Measurements from ENCODE around the gene SEMA6A.

- no peak for TF ChIP-seq CTCF (IDR thresholded peaks at IDR 0.05; ENCODE audit: low read length)
- TF ChIP-seq EZH2 (IDR thresholded peaks at IDR 0.05; ENCODE audit: borderline replicate concordance, low read length) = no peak
Measured at GRCh38 chr5:116396476-116397099, 178.0 kb downstream of the SEMA6A start.
